ENCODE results near the gene TSNAX. TPM values are rescaled to one million over a fixed set of nuclear protein-coding genes. Genes with fewer than 3 reads are reported as not detected.

Gene TSNAX
- total and polyA plus RNA-seq, 2 of the 8 experiments (the other 6 are each of a cell fraction or from before 2014, with no cell fraction given), result 7.7 to 34.0 TPM

DNA sequence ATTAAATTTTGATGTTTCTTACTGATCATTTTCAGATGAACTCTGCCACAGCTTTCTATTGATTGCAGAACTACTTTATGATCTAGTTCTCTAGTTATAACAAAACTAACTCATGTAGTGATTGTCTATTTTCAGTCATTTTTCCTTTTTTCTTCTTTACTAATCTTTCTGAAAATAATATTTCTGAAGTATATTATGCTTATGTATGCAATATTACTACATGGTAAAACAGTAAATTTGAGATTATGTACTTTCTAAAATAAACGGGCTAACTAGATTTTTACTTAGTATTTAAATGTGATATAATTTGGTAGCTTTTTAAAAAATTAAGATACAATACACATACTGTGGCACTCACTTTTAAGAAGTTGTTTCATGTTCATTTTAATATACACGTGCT lies 7.6 kb downstream of the TSNAX start (continued):
- TF ChIP-seq, protein P1, sequence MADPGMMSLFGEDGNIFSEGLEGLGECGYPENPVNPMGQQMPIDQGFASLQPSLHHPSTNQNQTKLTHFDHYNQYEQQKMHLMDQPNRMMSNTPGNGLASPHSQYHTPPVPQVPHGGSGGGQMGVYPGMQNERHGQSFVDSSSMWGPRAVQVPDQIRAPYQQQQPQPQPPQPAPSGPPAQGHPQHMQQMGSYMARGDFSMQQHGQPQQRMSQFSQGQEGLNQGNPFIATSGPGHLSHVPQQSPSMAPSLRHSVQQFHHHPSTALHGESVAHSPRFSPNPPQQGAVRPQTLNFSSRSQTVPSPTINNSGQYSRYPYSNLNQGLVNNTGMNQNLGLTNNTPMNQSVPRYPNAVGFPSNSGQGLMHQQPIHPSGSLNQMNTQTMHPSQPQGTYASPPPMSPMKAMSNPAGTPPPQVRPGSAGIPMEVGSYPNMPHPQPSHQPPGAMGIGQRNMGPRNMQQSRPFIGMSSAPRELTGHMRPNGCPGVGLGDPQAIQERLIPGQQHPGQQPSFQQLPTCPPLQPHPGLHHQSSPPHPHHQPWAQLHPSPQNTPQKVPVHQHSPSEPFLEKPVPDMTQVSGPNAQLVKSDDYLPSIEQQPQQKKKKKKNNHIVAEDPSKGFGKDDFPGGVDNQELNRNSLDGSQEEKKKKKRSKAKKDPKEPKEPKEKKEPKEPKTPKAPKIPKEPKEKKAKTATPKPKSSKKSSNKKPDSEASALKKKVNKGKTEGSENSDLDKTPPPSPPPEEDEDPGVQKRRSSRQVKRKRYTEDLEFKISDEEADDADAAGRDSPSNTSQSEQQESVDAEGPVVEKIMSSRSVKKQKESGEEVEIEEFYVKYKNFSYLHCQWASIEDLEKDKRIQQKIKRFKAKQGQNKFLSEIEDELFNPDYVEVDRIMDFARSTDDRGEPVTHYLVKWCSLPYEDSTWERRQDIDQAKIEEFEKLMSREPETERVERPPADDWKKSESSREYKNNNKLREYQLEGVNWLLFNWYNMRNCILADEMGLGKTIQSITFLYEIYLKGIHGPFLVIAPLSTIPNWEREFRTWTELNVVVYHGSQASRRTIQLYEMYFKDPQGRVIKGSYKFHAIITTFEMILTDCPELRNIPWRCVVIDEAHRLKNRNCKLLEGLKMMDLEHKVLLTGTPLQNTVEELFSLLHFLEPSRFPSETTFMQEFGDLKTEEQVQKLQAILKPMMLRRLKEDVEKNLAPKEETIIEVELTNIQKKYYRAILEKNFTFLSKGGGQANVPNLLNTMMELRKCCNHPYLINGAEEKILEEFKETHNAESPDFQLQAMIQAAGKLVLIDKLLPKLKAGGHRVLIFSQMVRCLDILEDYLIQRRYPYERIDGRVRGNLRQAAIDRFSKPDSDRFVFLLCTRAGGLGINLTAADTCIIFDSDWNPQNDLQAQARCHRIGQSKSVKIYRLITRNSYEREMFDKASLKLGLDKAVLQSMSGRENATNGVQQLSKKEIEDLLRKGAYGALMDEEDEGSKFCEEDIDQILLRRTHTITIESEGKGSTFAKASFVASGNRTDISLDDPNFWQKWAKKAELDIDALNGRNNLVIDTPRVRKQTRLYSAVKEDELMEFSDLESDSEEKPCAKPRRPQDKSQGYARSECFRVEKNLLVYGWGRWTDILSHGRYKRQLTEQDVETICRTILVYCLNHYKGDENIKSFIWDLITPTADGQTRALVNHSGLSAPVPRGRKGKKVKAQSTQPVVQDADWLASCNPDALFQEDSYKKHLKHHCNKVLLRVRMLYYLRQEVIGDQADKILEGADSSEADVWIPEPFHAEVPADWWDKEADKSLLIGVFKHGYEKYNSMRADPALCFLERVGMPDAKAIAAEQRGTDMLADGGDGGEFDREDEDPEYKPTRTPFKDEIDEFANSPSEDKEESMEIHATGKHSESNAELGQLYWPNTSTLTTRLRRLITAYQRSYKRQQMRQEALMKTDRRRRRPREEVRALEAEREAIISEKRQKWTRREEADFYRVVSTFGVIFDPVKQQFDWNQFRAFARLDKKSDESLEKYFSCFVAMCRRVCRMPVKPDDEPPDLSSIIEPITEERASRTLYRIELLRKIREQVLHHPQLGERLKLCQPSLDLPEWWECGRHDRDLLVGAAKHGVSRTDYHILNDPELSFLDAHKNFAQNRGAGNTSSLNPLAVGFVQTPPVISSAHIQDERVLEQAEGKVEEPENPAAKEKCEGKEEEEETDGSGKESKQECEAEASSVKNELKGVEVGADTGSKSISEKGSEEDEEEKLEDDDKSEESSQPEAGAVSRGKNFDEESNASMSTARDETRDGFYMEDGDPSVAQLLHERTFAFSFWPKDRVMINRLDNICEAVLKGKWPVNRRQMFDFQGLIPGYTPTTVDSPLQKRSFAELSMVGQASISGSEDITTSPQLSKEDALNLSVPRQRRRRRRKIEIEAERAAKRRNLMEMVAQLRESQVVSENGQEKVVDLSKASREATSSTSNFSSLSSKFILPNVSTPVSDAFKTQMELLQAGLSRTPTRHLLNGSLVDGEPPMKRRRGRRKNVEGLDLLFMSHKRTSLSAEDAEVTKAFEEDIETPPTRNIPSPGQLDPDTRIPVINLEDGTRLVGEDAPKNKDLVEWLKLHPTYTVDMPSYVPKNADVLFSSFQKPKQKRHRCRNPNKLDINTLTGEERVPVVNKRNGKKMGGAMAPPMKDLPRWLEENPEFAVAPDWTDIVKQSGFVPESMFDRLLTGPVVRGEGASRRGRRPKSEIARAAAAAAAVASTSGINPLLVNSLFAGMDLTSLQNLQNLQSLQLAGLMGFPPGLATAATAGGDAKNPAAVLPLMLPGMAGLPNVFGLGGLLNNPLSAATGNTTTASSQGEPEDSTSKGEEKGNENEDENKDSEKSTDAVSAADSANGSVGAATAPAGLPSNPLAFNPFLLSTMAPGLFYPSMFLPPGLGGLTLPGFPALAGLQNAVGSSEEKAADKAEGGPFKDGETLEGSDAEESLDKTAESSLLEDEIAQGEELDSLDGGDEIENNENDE (IDR thresholded peaks at IDR 0.05; ENCODE audit: insufficient replicate concordance, low read length), result no peak
